H1 (cell line): ENCODE results near the gene TUBGCP3. TPM values are rescaled to one million over a fixed set of nuclear protein-coding genes. Genes with fewer than 3 reads are reported as not detected.

Source experiments
- CTCF ChIA-PET: fragments of 300-600 bp; sonication (Branson Sonifier 250); formaldehyde crosslinking; loops from one replicate; lab custom pipeline; 2021; ENCODE audit not compliant: partially characterized antibody; lab: Charles Lee
- POLR2A ChIA-PET: fragments of 300-600 bp; sonication (Branson Sonifier 250); formaldehyde crosslinking; loops from one replicate; lab custom pipeline; 2021; ENCODE audit warnings: inconsistent platforms; ENCODE audit not compliant: partially characterized antibody; lab: Charles Lee
- DNase-seq, 2 experiments: peaks; one replicate each; pipeline versions ENCODE4 v3.0.0 to v3.0.0-alpha.2; 2010 to 2022; ENCODE audit warnings: low spot score in 2 of 2, low read depth in 1 of 2, mixed read lengths in 1 of 2
- FAIRE-seq: peaks from 2 replicates; lab custom pipeline; 2011; peaks lifted over from hg19 to GRCh38; lab: Jason Lieb, UNC
- H2AFZ ChIP-seq: 2 replicates; pipeline ENCODE4 v1.8.1; 2012; ENCODE audit warnings: low read length, inconsistent platforms
- H2AK5ac ChIP-seq: 2 replicates; pipeline ENCODE4 v1.6.1; 2013; ENCODE audit warnings: low read depth, low read length
- H2BK120ac ChIP-seq: replicated peaks from 2 replicates; pipeline ENCODE3; 2013; ENCODE audit warnings: low read depth, low read length, inconsistent platforms
- H2BK12ac ChIP-seq: 2 replicates; pipeline ENCODE4 v1.6.1; 2013; ENCODE audit warnings: low read depth, low read length
- H2BK15ac ChIP-seq: 2 replicates; pipeline ENCODE4 v1.6.1; 2013; ENCODE audit warnings: low read length
- H2BK20ac ChIP-seq: 2 replicates; pipeline ENCODE4 v1.6.1; 2013; ENCODE audit warnings: low read length
- H2BK5ac ChIP-seq: 2 replicates; pipeline ENCODE4 v1.6.1; 2013; ENCODE audit warnings: low read depth, low read length
- H3K14ac ChIP-seq: 2 replicates; pipeline ENCODE4 v1.6.1; 2013; ENCODE audit warnings: inconsistent platforms; ENCODE audit not compliant: insufficient read length
- H3K18ac ChIP-seq: 2 replicates; pipeline ENCODE4 v1.6.1; 2013; ENCODE audit warnings: low read length; ENCODE audit errors: extremely low read depth
- H3K23ac ChIP-seq: 2 replicates; pipeline ENCODE4 v1.6.1; 2013; ENCODE audit warnings: inconsistent platforms; ENCODE audit not compliant: insufficient read length
- H3K23me2 ChIP-seq: 2 replicates; pipeline ENCODE4 v1.6.1; 2013; ENCODE audit warnings: low read depth, low read length
- H3K27ac ChIP-seq: 2 replicates; pipeline ENCODE4 v1.6.1; 2011; ENCODE audit warnings: low read depth, low read length, inconsistent platforms
- H3K27me3 ChIP-seq, 4 experiments: replicated peaks in 1 of 4; 1 replicate in 1 of 4; 2 replicates in 3 of 4; pipeline versions ENCODE4 v1.6.1 to v1.8.1; 2011 to 2013; ENCODE audit warnings: low read length in 3 of 4, mild to moderate bottlenecking in 3 of 4, inconsistent platforms in 2 of 4, mixed read lengths in 2 of 4, moderate library complexity in 1 of 4; ENCODE audit not compliant: control insufficient read depth in 3 of 4, insufficient read depth in 3 of 4; ENCODE audit errors: extremely low read depth in 1 of 4
- H3K36me3 ChIP-seq, 4 experiments: 2 replicates each; pipeline versions ENCODE4 v1.6.1 to v1.8.1; 2011 to 2013; ENCODE audit warnings: mild to moderate bottlenecking in 4 of 4, low read length in 3 of 4, moderate library complexity in 2 of 4, control low read depth in 1 of 4, inconsistent platforms in 1 of 4; ENCODE audit not compliant: insufficient read depth in 4 of 4, control insufficient read depth in 2 of 4
- H3K4ac ChIP-seq: replicated peaks from 2 replicates; pipeline ENCODE3; 2013; ENCODE audit warnings: low read length, low read depth, mixed read lengths, inconsistent platforms; ENCODE audit not compliant: insufficient read length
- H3K4me1 ChIP-seq, 4 experiments: replicated peaks in 1 of 4; 1 replicate in 1 of 4; 2 replicates in 3 of 4; pipeline versions ENCODE4 v1.6.1 to v1.8.1; 2011 to 2013; ENCODE audit warnings: low read length in 3 of 4, inconsistent platforms in 2 of 4, mixed read lengths in 1 of 4; ENCODE audit not compliant: insufficient read depth in 4 of 4, control insufficient read depth in 3 of 4
- H3K4me2 ChIP-seq, 2 experiments: 2 replicates each; pipeline versions ENCODE4 v1.6.1 to v1.8.1; 2011 to 2013; ENCODE audit warnings: low read depth in 2 of 2, low read length in 2 of 2, control low read depth in 1 of 2, inconsistent platforms in 1 of 2, mild to moderate bottlenecking in 1 of 2; ENCODE audit not compliant: insufficient read depth in 1 of 2
- H3K4me3 ChIP-seq, 4 experiments: fragments of 200-600, 300-600 bp in 1 of 4; sonication (generic), shearing (Covaris generic), sonication (Bioruptor Twin) in 1 of 4; 2 replicates each; pipeline versions ENCODE4 v1.5.1 to v1.8.1; 2011 to 2016; ENCODE audit warnings: low read length in 4 of 4, low read depth in 3 of 4, control low read depth in 2 of 4, inconsistent platforms in 2 of 4, mild to moderate bottlenecking in 2 of 4, mixed read lengths in 1 of 4, moderate library complexity in 1 of 4; ENCODE audit not compliant: insufficient read depth in 2 of 4; ENCODE audit errors: extremely low read depth in 1 of 4
- H3K56ac ChIP-seq: replicated peaks from 2 replicates; pipeline ENCODE3; 2013; ENCODE audit warnings: low read depth, mild to moderate bottlenecking, mixed read lengths, low read length, inconsistent platforms; ENCODE audit not compliant: insufficient read length
- H3K79me1 ChIP-seq: 2 replicates; pipeline ENCODE4 v1.6.1; 2013; ENCODE audit warnings: low read depth, low read length, control low read depth
- H3K79me2 ChIP-seq, 2 experiments: 2 replicates each; pipeline versions ENCODE4 v1.6.1 to v1.8.1; 2012 to 2013; ENCODE audit warnings: low read length in 2 of 2, mild to moderate bottlenecking in 2 of 2, inconsistent platforms in 1 of 2; ENCODE audit not compliant: insufficient read depth in 2 of 2, control insufficient read depth in 1 of 2
- H3K9ac ChIP-seq, 4 experiments: replicated peaks in 1 of 4; 1 replicate in 1 of 4; 2 replicates in 3 of 4; pipeline versions ENCODE4 v1.6.1 to v1.8.1; 2011 to 2013; ENCODE audit warnings: low read depth in 3 of 4, low read length in 3 of 4, control low read depth in 2 of 4, mild to moderate bottlenecking in 2 of 4, moderate library complexity in 2 of 4, inconsistent platforms in 1 of 4; ENCODE audit errors: extremely low read depth in 1 of 4
- H3K9me3 ChIP-seq, 2 experiments: 2 replicates each; pipeline versions ENCODE4 v1.6.1 to v1.8.1; 2012 to 2013; ENCODE audit warnings: mild to moderate bottlenecking in 2 of 2, moderate library complexity in 2 of 2, control low read depth in 1 of 2, inconsistent platforms in 1 of 2, low read depth in 1 of 2, low read length in 1 of 2, mixed read lengths in 1 of 2; ENCODE audit not compliant: insufficient read depth in 2 of 2
- H4K20me1 ChIP-seq, 2 experiments: replicated peaks in 1 of 2; 2 replicates each; pipeline versions ENCODE3 to v1.8.1; 2011 to 2013; ENCODE audit warnings: inconsistent platforms in 2 of 2, low read length in 2 of 2, mild to moderate bottlenecking in 1 of 2; ENCODE audit not compliant: insufficient read depth in 2 of 2, control insufficient read depth in 1 of 2
- H4K5ac ChIP-seq: 2 replicates; pipeline ENCODE4 v1.6.1; 2013; ENCODE audit warnings: low read length, low read depth, mixed read lengths, inconsistent platforms; ENCODE audit not compliant: insufficient read length
- H4K8ac ChIP-seq: 2 replicates; pipeline ENCODE4 v1.8.0; 2013; ENCODE audit warnings: mild to moderate bottlenecking, moderate library complexity, low read length, inconsistent platforms; ENCODE audit not compliant: insufficient read depth; ENCODE audit errors: extremely low read depth
- H4K91ac ChIP-seq: replicated peaks from 2 replicates; pipeline ENCODE3; 2013; ENCODE audit warnings: low read length, mixed read lengths, inconsistent platforms; ENCODE audit not compliant: insufficient read length
- ASH2L ChIP-seq: fragments of 200-600, 300-600 bp; sonication (generic); IDR thresholded peaks from one replicate; pipeline ENCODE4 v1.7.1; 2017; ENCODE audit warnings: low read length
- BRCA1 ChIP-seq: IDR thresholded peaks from 2 replicates; pipeline ENCODE4 v1.6.1; 2012; ENCODE audit warnings: low read depth, low read length, improper control_type of control experiment
- CREB1 ChIP-seq: IDR thresholded peaks from 2 replicates; pipeline ENCODE4 v1.6.1; 2012; ENCODE audit warnings: inconsistent platforms
- CTBP2 ChIP-seq: IDR thresholded peaks from 2 replicates; pipeline ENCODE4 v1.7.0; 2011; ENCODE audit warnings: borderline replicate concordance, mild to moderate bottlenecking, moderate library complexity, mixed read lengths, low read length; ENCODE audit not compliant: insufficient read depth, insufficient read length
- EP300 ChIP-seq, 2 experiments: IDR thresholded peaks; 1 replicate in 1 of 2; 2 replicates in 1 of 2; pipeline ENCODE4 v1.6.1; 2011 to 2012; ENCODE audit warnings: low read depth in 2 of 2, low read length in 2 of 2, mild to moderate bottlenecking in 2 of 2, borderline replicate concordance in 1 of 2, inconsistent platforms in 1 of 2, moderate library complexity in 1 of 2
- FOSL1 ChIP-seq: IDR thresholded peaks from 2 replicates; pipeline ENCODE4 v1.6.1; 2011; ENCODE audit warnings: mild to moderate bottlenecking, low read depth, low read length, moderate library complexity; ENCODE audit not compliant: insufficient read depth
- GABPA ChIP-seq: IDR thresholded peaks from 2 replicates; pipeline ENCODE4 v1.6.1; 2011; ENCODE audit warnings: mild to moderate bottlenecking, low read length, moderate library complexity, borderline replicate concordance; ENCODE audit not compliant: insufficient read depth
- HDAC6 ChIP-seq: IDR thresholded peaks from one replicate; pipeline ENCODE4 v1.7.1; 2012; ENCODE audit warnings: low read depth, mild to moderate bottlenecking, inconsistent platforms, low read length, moderate library complexity
- MAFK ChIP-seq: IDR thresholded peaks from 2 replicates; pipeline ENCODE4 v1.6.1; 2012; ENCODE audit warnings: low read depth, mild to moderate bottlenecking, improper control_type of control experiment, low read length
- PHF8 ChIP-seq: fragments of 200-600 bp; sonication (generic); conservative IDR thresholded peaks from 2 replicates; pipeline ENCODE4 v1.7.1; 2012; ENCODE audit warnings: low read depth, mild to moderate bottlenecking, inconsistent platforms, low read length, moderate library complexity
- POU5F1 ChIP-seq: IDR thresholded peaks from 2 replicates; pipeline ENCODE4 v1.6.1; 2011; ENCODE audit warnings: low read depth, mild to moderate bottlenecking, low read length, moderate library complexity
- SAP30 ChIP-seq: fragments of 300-600 bp; sonication (generic); IDR thresholded peaks from 2 replicates; pipeline ENCODE4 v1.7.1; 2012; ENCODE audit warnings: low read length, moderate library complexity, mild to moderate bottlenecking, inconsistent platforms; ENCODE audit not compliant: insufficient read depth, insufficient replicate concordance
- SP4 ChIP-seq: IDR thresholded peaks from 2 replicates; pipeline ENCODE4 v1.6.1; 2012; ENCODE audit warnings: low read length, inconsistent platforms
- SUZ12 ChIP-seq: fragments of 200-600 bp; sonication (generic); IDR thresholded peaks from 2 replicates; pipeline ENCODE4 v1.6.1; 2012; ENCODE audit warnings: mild to moderate bottlenecking, inconsistent platforms, low read length, moderate library complexity, mixed read lengths
- ZNF274 ChIP-seq: IDR thresholded peaks from 2 replicates; pipeline ENCODE4 v1.7.0; 2012; ENCODE audit warnings: low read length, borderline replicate concordance; ENCODE audit errors: extremely low read depth
- WGBS, 2 experiments: shearing (Covaris generic) in 1 of 2; methylation state at CpG; one replicate each; pipeline versions ENCODE4 v1.1.6 to v1.1.7; 2013 to 2015; ENCODE audit warnings: low lambda C conversion rate in 2 of 2, mixed read lengths in 2 of 2, inconsistent platforms in 1 of 2, low coverage in 1 of 2, missing lambda C conversion rate in 1 of 2; ENCODE audit not compliant: insufficient replicate concordance in 2 of 2, insufficient coverage in 1 of 2, insufficient read length in 1 of 2; ENCODE audit errors: extremely low coverage in 1 of 2, missing lambda C conversion rate in 1 of 2; 5-methylcytosine and 5-hydroxymethylcytosine counted together
- polyA plus RNA-seq, 7 experiments: library from polyadenylated mRNA; depleted of rRNA in 3 of 7; stranded (reverse) in 5 of 7; unstranded in 2 of 7; fragments of >200 nt in 5 of 7; fragments of 200-250 nt in 2 of 7; gene quantifications; 1 replicate in 5 of 7; 2 replicates in 1 of 7; 4 replicates in 1 of 7; pipeline versions ENCODE4 v1.2.1 to v1.2.3, GENCODE V29; 2011 to 2013; ENCODE audit warnings: missing spikeins in 2 of 7, mixed read lengths in 2 of 7
- total RNA-seq: library from RNA; stranded (reverse); fragmentation: NEBNext Ultra II Directional; extraction: Animal tissue kit (Norgen Biotek cat#: 25700); gene quantifications from 2 replicates; pipeline ENCODE4 v1.2.1, GENCODE V29; 2021

Gene TUBGCP3
- total and polyA plus RNA-seq, 2 of the 8 experiments (the other 6 are each of a cell fraction or from before 2014, with no cell fraction given), result 27.0 to 31.7 TPM

- no peak overlapping the region for H3K4me3 ChIP-seq
- H3K9me3 ChIP-seq, result no peaks in the 10 kb centered on the region
- no peaks in the 10 kb centered on the region for H3K36me3 ChIP-seq
- no peak overlapping the region for H3K4ac ChIP-seq
- H3K9ac ChIP-seq, result no peak overlapping the region
- no peaks in the 10 kb centered on the region for H3K79me2 ChIP-seq
- H4K8ac ChIP-seq, result no peak overlapping the region
- no peak overlapping the region for H2BK15ac ChIP-seq
- DNase-seq (no peak), FAIRE-seq (no peak)
- no peak overlapping the region for H3K23ac ChIP-seq
- no peaks in the 10 kb centered on the region for H3K79me1 ChIP-seq
- H3K23me2 ChIP-seq, result no peaks in the 10 kb centered on the region
- POLR2A ChIA-PET, result no interaction called here
- H4K20me1 ChIP-seq, result no peaks in the 10 kb centered on the region
- no peak overlapping the region for H2BK20ac ChIP-seq
- no peaks in the 10 kb centered on the region for H3K27me3 ChIP-seq
- no peak overlapping the region for H2BK5ac ChIP-seq
- no peak overlapping the region for H4K5ac ChIP-seq
- no peak overlapping the region for H3K4me2 ChIP-seq
- H3K56ac ChIP-seq, result no peak overlapping the region
- no peak overlapping the region for H3K18ac ChIP-seq
- H3K4me1 ChIP-seq, result no peaks in the 10 kb centered on the region
- no peak overlapping the region for H4K91ac ChIP-seq
- no peak overlapping the region for H2AFZ ChIP-seq
- H2BK120ac ChIP-seq, result no peak overlapping the region
- H3K14ac ChIP-seq, result no peak overlapping the region
- no peak overlapping the region for H2AK5ac ChIP-seq
- CTCF ChIA-PET, result interaction anchor here (2.6 kb wide), 1 partner anchor 11 kb away, joined by 7 read pairs; no protein-coding TSS in a partner anchor
- 94% methylated on average over 9 of the region's 9 CpGs; no CpG with 5 or more reads in 1 of the 2 experiments for WGBS, 2 experiments
- no peak overlapping the region for H3K27ac ChIP-seq
- H2BK12ac ChIP-seq, result no peak overlapping the region
- TF ChIP-seq POU5F1 (no peak), MAFK (no peak), ZNF274 (no peak), SUZ12 (no peak), SP4 (no peak), FOSL1 (no peak), HDAC6 (no peak), BRCA1 (no peak), EP300 (IDR thresholded peaks at IDR 0.05; ENCODE audit: borderline replicate concordance in 1 of 2, low read depth in 2 of 2, low read length in 2 of 2) (no peak), GABPA (no peak), ASH2L (no peak), SAP30 (no peak), CTBP2 (no peak), PHF8 (no peak), CREB1 (no peak)
Measured at GRCh38 chr13:112450904-112451240, 137.1 kb downstream of the TUBGCP3 start.
